HG02678 (cell line): Measurements from ENCODE around the gene PRKCE.

Source experiments
- ATAC-seq: cut with Tn5 transposase; IDR thresholded peaks from one replicate; pipeline ENCODE4 v1.9.1; 2021; ENCODE audit warnings: mild to moderate bottlenecking, moderate library complexity; ENCODE audit not compliant: unreplicated experiment

PRKCE gene

DNA sequence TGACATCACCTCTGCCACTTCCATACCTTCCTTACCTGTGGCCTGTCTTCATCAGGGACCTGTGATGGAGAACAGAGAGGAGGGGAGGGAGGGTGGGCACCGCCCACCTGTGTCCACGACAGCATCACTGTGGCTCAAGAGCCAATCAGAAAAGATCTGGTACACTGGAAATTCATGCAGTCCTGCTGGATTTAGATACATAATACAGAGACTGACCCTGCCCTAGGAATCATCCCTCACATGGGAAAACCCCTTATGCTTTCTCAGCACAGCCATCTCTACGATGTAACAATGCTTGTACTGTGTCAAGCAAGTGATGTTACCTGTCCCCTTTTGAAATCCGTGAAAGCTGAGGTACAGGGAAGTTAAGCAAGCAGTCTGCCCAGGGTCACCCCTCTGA is 500.1 kb downstream of the PRKCE start:
- ATAC-seq = no peak

DNA sequence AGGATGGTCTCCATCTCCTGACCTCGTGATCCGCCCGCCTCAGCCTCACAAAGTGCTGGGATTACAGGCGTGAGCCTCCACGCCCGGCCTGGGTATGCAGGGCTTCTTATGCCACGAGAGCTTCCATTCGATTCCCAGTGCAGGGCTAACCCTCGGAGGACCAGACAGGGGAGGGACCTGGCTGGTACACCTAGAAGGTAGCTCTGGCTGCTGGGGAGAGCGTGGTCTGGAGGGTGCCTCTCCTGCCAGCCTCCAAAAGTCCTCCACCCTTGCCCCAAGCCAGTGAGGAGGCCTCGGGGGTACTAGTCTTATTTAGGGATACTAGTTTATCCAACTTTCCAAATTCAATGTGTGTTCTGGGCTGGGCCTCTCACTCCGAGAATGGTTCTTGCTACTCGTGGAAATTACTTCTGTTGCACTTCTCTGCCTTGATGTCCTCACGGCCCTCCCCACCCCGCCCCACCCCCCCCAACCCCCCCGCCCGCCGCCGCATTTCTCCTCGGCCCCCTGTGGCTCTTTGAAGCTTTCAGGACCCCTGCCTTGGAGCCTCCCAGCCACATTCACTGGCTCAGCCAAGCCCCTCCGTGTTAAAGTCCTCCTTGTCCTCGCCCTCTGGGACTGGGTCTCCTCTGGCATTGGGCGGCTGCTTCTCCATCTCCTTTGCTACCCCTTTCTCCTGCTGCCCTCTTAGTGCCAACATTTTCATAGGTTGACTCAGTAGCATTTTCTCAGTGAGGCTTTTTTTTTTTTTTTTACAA is 502.7 kb downstream of the PRKCE start:
- no peak for ATAC-seq

DNA sequence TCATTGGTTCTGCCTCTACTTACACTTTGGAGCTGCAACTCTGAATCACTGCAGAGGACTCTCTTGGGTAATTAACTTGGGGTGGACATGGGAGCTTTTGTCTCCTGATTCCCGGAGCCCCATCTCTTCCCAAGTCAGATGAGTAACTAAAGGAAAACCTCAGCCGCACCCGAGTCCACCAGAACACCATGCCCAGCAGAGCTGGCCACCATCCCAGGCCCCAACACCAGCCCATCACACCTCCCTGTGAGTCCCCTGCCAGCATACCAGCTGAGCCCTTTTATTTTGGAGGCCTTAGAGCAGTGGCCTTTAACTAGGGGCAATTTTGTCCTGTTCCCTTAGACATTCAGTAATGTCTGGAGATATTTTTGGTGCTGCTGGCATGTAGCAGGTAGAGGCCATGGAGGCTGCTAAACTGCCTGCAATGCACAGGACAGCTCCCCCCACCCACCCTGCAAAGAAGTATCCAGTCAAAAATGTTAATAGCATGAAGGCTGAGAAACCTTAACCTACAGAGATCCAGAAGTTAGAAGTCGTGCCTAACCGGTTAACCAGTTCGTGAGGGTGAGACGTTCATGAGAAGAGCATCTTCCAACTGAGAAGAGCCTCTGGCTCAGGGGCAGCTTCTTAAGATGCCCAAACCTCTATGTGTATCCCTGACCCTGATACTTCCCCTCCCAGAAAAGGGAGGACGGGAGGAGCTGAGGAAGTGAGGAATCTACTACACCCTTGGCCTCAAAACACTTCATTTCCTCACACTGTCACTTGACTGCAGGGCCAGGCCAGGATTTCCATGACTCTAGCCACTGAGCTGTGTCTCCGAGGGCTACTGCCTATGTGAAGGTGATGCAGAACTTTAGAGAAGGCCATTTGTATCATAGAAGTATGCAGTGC is 505.8 kb downstream of the PRKCE start:
- ATAC-seq = no peak

DNA sequence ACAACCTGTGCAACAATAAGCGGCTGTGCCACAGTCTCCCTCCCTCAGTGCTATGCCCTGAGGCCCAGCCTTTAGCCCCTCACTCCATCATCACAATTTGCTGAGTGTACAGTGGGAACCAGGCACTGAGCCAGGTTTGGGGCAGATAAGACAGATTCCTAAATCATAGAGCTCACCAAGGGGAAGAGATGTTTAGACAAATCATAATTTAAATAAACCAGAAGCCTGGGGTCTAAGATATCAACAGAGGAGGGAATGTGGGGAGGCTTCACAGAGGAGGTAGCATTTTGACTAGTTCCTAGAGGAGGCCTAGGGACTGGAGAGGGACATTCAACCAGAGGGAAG is 506.5 kb downstream of the PRKCE start:
- no peak for ATAC-seq

DNA sequence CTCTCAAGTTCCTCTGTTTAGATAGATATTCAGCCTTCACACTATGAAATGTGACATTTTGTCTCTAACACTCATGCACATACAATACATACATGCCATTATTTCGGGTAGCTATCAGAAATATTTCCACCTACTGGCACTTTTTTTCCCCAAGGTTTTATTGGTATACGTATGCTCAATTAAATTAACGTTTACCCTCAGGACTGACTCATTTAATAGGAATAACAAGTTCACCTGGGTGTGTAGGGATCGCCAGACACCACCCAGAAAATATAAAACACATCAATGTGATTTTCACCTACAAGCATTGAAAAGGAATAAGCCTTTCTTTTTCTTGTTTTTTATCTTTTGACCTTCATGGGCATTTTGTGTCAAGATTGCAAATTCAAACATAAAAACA is 507.2 kb downstream of the PRKCE start:
- no peak for ATAC-seq

DNA sequence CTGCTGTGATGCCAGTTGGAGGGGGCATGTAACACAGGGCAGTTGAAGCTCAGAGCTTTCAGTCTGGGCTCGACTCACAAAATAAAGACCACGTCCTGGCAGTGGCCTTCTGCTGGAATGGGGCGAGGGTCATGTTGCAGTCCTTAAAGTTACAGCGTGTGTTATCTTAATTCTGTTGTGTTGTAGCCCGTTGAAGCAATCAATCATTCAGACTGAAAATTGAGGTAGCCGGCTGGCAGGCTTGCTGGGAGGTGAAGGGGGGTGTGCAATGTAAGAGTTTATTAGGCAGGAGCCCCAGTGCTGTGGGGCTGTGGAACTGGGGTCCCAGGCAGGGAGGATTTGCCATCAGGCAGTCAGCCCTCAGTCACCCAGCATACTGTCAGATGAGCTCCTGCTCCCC is 508.9 kb downstream of the PRKCE start:
- ATAC-seq = no peak

GRCh38 chr2:46161315-46161714 is 509.8 kb downstream of the PRKCE start:
- no peak for ATAC-seq

DNA sequence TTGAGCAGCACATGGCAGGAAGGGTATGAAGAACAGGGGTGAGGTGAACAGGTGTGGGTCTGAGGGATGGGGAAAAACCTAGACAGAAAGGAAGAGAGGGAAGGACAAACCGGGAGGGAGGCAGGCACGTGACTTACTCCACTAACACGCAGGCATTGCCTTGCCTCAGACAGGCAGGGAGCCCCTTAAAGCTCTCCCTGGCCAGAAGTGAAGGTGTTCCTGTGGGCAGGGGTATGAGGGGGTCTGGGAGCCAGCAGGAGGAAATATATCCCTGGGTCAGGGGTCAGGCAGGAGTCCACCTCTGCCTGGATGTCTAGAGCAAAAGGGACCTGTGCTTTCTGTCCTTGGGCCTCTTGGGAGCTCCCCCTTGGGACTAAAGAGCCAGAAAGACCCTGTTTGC is 510.4 kb downstream of the PRKCE start:
- no peak for ATAC-seq

GRCh38 chr2:46162329-46163097 is 511.0 kb downstream of the PRKCE start:
- ATAC-seq = no peak

- no peak for ATAC-seq
Measured at GRCh38 chr2:46163098-46163430, 511.6 kb downstream of the PRKCE start.

- ATAC-seq = no peak
Measured at GRCh38 chr2:46163804-46164528, 512.5 kb downstream of the PRKCE start.

GRCh38 chr2:46164529-46165301 is 513.2 kb downstream of the PRKCE start:
- ATAC-seq = no peak

DNA sequence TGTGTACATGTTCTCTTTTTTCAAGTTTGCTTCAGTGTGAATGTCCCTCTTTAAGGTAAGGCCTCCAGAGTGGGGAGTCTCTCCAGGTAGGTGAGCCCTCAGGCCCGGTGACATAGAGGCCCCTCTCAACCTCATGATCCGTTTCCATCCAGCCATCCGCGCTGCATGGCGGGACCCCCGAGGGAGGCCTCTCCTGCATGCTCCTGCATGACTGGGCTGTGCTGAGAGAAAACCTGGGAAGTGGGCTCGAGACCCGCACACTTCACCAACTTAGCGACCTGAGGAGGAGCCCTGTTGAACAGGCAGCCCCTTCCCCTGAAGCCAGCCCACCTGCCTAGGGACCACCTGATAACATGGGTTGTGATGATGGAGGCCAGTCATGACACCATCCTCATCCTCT is 514.4 kb downstream of the PRKCE start:
- no peak for ATAC-seq

GRCh38 chr2:46167406-46167805 is 515.9 kb downstream of the PRKCE start:
- no peak for ATAC-seq

- no peak for ATAC-seq
Measured at GRCh38 chr2:46167924-46168323, 516.4 kb downstream of the PRKCE start.

GRCh38 chr2:46169467-46169866 is 518.0 kb downstream of the PRKCE start:
- ATAC-seq = no peak

DNA sequence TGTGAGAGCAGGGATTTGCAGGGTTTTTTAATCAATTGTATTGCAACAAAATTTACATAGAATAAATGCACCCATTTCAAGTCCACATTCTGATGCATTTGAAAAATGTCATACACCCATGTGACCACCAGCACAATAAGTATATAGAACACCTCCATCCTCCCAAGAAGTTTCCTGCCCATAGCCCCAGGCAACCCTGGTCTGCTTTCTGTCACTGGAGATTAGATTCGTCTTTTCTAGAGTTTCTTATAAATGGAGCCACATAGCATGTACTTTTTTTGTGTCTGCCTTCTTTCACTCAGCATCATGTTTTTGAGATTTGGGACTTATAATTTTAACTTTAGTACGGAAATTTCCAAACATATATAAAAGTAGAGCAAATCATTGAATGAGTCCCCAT is 518.6 kb downstream of the PRKCE start:
- no peak for ATAC-seq

DNA sequence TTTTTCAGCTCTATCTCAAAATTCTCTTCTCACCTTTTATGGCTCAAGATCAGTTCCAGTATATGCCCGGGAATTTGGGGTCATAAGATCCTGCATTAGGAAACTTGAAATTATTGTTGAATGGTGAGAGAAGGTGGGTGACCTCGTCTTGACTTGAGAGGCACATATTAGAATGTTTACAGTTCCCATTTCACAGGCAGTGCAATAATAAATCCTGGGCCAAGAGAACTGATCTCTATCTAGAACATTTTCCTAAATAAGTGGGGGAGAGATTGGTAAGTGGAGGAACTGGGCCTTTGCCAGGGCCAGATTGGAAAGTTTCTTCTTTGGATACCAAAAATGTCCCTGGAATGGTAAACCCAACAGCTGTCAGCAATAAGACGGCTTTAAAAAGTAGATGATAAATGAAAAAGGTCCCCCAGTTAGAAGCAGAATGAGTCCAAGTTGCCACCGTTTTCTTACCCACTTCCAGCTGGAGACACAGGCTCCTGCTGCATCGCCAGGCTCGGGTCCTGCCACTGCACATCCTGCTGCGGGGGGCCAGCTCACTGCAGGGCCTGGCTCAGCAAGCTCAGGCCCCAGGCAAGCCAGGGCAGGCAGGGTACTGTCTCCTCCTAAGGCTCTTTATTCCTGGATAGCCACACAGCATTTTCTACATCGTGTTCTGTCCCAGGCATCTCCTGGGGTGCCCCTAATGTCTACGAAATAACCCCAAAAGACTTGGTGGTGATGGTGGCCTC is 519.3 kb downstream of the PRKCE start:
- no peak for ATAC-seq

DNA sequence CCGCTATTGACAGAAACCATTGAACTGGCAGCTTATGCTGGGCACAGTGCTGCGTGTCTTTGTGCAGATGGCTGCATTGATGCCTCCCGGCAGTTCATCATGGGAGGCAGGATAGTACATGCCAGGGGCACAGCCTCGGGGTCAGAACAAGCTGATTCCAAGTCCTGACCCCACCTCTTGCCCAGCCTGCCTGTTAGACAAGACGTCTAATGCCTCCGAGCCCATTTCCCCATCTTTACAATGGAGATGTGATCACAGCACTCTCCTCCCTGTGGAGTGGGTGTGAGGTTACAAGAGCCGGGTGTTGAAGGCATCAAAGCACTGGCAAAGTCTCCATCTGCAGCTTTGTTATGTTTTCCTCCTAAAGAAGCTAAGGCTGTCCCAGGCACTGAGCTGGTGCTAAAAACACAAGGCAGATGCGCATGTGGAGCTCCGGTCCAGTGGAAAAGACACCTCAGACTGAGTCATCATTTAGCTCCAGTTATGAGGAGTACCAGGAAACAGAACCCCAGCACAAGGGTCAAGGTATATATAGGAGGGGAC is 520.0 kb downstream of the PRKCE start:
- no peak for ATAC-seq
